ENCODE measurements around the gene ZNF2.

- no peak for TF ChIP-seq YY1 (IDR thresholded peaks at IDR 0.05; ENCODE audit: insufficient read depth, insufficient read length)
- TF ChIP-seq SUZ12 (IDR thresholded peaks at IDR 0.05; ENCODE audit: extremely low read depth, insufficient read depth, insufficient read length): no peak
- no peak for TF ChIP-seq ZNF274 (IDR thresholded peaks at IDR 0.05; ENCODE audit: low read depth, low read length)
These were observed 44.6 kb upstream of the ZNF2 start for GRCh38 chr2:95121093-95121406.

All from NT2/D1 (cell line).